Measurements from ENCODE around the gene MANBA.

The MANBA gene

DNA sequence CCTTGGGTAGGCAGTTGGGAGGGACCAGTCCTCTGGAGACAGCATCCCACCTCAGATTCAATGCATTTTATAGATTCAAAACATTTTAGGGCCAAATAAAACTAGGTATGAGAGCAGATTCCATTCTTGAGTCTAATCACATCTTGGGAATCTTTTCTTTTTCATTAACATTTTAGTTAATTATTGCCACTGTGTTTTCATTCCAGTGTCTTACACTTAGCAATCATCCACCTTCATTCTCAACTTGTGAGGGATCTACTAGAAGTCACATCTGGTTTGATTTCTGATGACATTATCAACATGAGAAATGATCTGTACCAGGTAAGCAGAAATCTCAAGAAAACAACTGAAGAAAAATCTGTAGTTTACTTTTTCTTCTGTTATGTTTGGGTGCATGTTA, 160.1 kb downstream of the MANBA start:
- TF ChIP-seq FOXP2 (optimal IDR thresholded peaks at IDR 0.05; ENCODE audit: borderline replicate concordance, extremely low read depth, extremely low read length, insufficient read depth) (no peak), POLR2AphosphoS5 (IDR thresholded peaks at IDR 0.05; ENCODE audit: low read depth, low read length) (no peak), SIN3A (IDR thresholded peaks at IDR 0.05; ENCODE audit: borderline replicate concordance, insufficient read depth, low read length) (no peak), TAF1 (IDR thresholded peaks at IDR 0.05; ENCODE audit: borderline replicate concordance, insufficient read depth, low read length) (no peak)
- TF ChIP-seq, protein P1, sequence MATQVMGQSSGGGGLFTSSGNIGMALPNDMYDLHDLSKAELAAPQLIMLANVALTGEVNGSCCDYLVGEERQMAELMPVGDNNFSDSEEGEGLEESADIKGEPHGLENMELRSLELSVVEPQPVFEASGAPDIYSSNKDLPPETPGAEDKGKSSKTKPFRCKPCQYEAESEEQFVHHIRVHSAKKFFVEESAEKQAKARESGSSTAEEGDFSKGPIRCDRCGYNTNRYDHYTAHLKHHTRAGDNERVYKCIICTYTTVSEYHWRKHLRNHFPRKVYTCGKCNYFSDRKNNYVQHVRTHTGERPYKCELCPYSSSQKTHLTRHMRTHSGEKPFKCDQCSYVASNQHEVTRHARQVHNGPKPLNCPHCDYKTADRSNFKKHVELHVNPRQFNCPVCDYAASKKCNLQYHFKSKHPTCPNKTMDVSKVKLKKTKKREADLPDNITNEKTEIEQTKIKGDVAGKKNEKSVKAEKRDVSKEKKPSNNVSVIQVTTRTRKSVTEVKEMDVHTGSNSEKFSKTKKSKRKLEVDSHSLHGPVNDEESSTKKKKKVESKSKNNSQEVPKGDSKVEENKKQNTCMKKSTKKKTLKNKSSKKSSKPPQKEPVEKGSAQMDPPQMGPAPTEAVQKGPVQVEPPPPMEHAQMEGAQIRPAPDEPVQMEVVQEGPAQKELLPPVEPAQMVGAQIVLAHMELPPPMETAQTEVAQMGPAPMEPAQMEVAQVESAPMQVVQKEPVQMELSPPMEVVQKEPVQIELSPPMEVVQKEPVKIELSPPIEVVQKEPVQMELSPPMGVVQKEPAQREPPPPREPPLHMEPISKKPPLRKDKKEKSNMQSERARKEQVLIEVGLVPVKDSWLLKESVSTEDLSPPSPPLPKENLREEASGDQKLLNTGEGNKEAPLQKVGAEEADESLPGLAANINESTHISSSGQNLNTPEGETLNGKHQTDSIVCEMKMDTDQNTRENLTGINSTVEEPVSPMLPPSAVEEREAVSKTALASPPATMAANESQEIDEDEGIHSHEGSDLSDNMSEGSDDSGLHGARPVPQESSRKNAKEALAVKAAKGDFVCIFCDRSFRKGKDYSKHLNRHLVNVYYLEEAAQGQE (IDR thresholded peaks at IDR 0.05; ENCODE audit: insufficient read depth in 1 of 2, low read depth in 2 of 2, low read length in 2 of 2), result no peak

DNA sequence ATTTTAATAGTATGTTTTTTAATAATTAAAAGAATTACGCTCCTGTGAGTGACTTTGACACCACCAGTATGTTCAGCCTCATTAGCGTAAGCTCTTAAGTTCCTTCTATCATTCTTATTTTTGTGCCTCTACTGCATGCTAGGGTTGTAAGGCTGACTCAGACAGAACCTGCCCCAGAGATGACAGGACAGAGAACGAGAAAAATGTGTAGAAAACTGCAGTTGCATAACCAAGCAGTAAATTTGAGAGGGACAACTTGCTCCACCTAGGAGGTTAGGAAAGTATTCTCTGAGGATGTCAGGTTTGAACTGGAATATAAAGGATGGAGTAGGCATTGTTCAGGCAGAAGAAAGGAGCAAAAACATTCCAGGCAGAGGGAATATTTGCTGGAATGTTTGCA, 160.9 kb downstream of the MANBA start:
- TF ChIP-seq TAF1 (IDR thresholded peaks at IDR 0.05; ENCODE audit: borderline replicate concordance, insufficient read depth, low read length), result no peak
- TF ChIP-seq, protein P1 (IDR thresholded peaks at IDR 0.05; ENCODE audit: insufficient read depth in 1 of 2, low read depth in 2 of 2, low read length in 2 of 2), result no peak
- no peak for TF ChIP-seq POLR2AphosphoS5 (IDR thresholded peaks at IDR 0.05; ENCODE audit: low read depth, low read length)
- TF ChIP-seq FOXP2 (optimal IDR thresholded peaks at IDR 0.05; ENCODE audit: borderline replicate concordance, extremely low read depth, extremely low read length, insufficient read depth), result no peak
- no peak for TF ChIP-seq SIN3A (IDR thresholded peaks at IDR 0.05; ENCODE audit: borderline replicate concordance, insufficient read depth, low read length)

DNA sequence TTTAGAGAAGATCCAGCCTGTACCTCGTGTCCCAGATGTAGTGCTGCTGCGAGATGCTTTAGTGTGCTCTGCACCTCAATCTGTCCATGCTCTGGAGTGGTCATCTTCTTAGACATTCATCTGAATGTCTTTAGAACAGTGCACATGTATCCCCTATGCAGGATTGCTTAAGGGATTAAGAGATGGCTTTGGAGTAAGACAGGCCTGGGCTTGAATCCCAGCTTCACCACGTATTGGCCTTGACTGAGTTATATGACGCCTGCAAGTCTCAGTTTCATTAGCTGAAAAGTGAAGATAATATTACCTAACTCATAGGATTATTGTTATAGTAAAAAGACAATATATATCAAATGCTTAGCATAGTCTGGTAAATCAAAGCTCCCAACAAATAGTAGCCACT, 161.3 kb downstream of the MANBA start:
- no peak for TF ChIP-seq FOXP2 (optimal IDR thresholded peaks at IDR 0.05; ENCODE audit: borderline replicate concordance, extremely low read depth, extremely low read length, insufficient read depth)

DNA sequence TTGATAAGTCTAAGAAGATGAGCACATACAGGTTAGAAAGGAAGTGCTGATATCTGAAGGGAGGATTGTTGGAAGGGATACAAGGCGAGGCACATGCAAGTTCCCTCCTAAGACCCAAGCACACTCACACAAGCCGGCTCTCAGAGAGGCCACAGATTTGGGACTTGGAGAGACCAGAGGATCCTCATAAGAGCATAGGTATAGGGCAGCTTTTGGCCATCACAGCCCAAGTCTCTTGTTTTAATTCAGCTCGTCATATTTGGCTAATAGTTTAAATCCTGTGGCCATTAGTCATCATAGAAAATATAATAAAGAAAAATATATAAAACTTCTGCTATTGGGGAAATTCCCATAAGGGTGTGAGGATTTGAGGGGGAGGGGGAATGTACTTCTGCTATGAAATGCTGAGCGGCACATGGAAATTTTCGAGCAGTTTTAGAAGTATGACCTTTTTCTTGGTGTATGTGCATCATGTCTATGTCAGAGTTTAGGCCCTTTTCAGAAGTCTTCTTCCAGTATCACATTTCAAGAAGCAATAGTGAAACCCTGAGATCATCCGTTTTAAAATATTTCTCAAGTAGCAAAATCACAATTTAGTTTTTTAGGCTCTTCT, 161.9 kb downstream of the MANBA start:
- TF ChIP-seq POLR2AphosphoS5 (IDR thresholded peaks at IDR 0.05; ENCODE audit: low read depth, low read length) (no peak), TAF1 (IDR thresholded peaks at IDR 0.05; ENCODE audit: borderline replicate concordance, insufficient read depth, low read length) (no peak), FOXP2 (optimal IDR thresholded peaks at IDR 0.05; ENCODE audit: borderline replicate concordance, extremely low read depth, extremely low read length, insufficient read depth) (no peak), SIN3A (IDR thresholded peaks at IDR 0.05; ENCODE audit: borderline replicate concordance, insufficient read depth, low read length) (no peak)
- TF ChIP-seq, protein P1 (IDR thresholded peaks at IDR 0.05; ENCODE audit: insufficient read depth in 1 of 2, low read depth in 2 of 2, low read length in 2 of 2), result no peak

DNA sequence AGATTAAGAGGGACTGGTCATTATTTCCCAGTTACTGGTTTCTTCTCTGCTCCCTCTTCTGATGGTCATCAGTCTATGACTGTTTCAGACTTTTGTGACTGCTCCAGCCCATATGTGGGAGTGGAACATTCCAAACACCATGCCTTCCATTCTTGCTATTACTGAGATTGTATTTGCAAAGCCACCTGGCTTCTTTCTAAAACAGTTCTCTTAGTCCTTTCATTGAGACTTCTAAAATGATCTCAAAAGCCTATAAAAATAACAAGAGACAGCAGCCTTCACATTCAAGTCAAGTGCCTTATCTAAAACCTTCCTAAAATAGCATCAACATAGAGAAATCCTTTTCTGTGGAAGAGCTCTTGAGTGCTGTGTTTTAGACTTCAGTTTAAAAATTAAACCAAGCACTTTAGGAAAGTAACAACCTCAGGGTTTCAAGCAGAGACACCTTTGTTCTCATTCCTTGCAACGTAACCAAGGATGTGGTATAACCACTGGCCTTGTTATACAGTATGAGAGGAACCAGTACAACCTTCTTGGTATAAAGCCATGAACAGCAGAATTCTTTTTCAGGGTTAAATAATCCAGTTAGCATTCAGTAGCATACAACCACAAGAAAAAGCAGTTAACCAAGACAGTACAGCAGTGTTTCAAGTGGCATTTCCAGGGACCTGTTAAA, 162.5 kb downstream of the MANBA start:
- TF ChIP-seq, protein P1 (IDR thresholded peaks at IDR 0.05; ENCODE audit: insufficient read depth in 1 of 2, low read depth in 2 of 2, low read length in 2 of 2), result no peak
- no peak for TF ChIP-seq FOXP2 (optimal IDR thresholded peaks at IDR 0.05; ENCODE audit: borderline replicate concordance, extremely low read depth, extremely low read length, insufficient read depth)

Measured in PFSK-1 (cell line).